Right atrium auricular region (tissue), 2 donors: ENCODE data around the gene ZNF469. TPM values are rescaled to one million over a fixed set of nuclear protein-coding genes. Genes with fewer than 3 reads are reported as not detected.

ENCODE experiments used
- DNase-seq: peaks from one replicate; pipeline ENCODE4 v3.0.0-alpha.2; 2019; ENCODE audit warnings: low spot score
- H3K27ac ChIP-seq, 2 donors: fragments of 200-600 bp; sonication (generic); 1 replicate in 1 of 2; 2 replicates in 1 of 2; pipeline ENCODE4 v1.5.1; 2016 to 2019
- H3K27me3 ChIP-seq, 2 donors: fragments of 200-600 bp; sonication (generic); one replicate each; pipeline versions ENCODE4 v1.5.1 to v1.6.0; 2017 to 2019
- H3K36me3 ChIP-seq: fragments of 200-600 bp; sonication (generic); one replicate; pipeline ENCODE4 v1.5.1; 2016
- H3K4me1 ChIP-seq, 2 donors: fragments of 200-600 bp; sonication (generic); one replicate each; pipeline versions ENCODE4 v1.5.1 to v1.6.0; 2017 to 2019
- H3K4me3 ChIP-seq, 2 donors: fragments of 200-600 bp; sonication (generic); 1 replicate in 1 of 2; 2 replicates in 1 of 2; pipeline ENCODE4 v1.5.1; 2017 to 2019; ENCODE audit warnings: mild to moderate bottlenecking in 1 of 2, moderate library complexity in 1 of 2
- H3K9me3 ChIP-seq, 2 donors: fragments of 200-600 bp; sonication (generic); one replicate each; pipeline ENCODE4 v1.5.1; 2019
- total RNA-seq, 2 donors: library from RNA; depleted of rRNA; stranded (reverse); fragments of >200 nt; gene quantifications; one replicate each; pipeline ENCODE4 v1.1.0, GENCODE V29; 2016
- TF ChIP-seq, protein P1 (sequence below), 2 donors: fragments of 200-600 bp; sonication (generic); IDR thresholded peaks; one replicate each; pipeline ENCODE4 v1.5.1; 2019; ENCODE audit warnings: antibody characterized with exemption in 2 of 2

The ZNF469 gene
- total RNA-seq, 2 donors from 2014 or later, result 0.56 to 0.83 TPM

DNA sequence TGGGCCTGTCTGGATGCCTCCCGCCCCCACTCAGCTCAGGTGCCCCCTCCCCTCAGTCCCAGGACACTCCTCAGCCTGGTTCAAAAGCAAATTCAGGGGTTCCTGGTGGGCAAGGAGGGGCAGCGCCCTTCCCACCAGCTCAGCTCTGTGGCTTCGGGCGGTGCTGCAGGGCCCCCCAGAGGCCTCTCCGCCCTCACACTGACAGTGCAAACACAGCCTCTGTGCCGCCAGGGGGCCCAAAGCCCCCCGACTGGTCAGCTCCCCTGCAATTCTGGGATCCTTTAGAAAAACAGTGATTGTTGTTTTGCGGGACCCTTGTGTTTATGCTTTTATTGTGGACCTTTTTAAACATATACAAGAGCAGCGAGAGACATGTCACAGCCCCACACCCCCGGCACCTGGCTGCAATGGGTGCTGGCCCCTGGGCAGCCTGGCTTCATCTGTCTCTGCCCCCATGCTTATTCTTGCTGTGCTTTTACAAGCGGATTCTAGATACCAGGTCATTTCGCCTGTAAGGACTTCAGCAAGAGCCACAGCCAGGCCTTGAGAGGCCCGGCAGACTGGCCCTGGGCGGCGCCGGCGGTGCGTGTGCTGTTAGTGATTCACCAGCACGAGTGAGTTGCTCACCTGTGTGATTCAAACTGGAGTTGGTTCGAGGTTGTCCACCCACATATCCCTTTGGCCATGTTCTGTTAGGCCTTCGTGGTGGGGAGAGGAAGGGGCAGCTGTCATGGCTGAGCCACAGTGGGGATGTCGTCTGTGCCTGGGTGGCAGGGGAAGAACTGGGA, 21.2 kb downstream of the ZNF469 start:
- DNase-seq, result no peak
- TF ChIP-seq, protein P1, sequence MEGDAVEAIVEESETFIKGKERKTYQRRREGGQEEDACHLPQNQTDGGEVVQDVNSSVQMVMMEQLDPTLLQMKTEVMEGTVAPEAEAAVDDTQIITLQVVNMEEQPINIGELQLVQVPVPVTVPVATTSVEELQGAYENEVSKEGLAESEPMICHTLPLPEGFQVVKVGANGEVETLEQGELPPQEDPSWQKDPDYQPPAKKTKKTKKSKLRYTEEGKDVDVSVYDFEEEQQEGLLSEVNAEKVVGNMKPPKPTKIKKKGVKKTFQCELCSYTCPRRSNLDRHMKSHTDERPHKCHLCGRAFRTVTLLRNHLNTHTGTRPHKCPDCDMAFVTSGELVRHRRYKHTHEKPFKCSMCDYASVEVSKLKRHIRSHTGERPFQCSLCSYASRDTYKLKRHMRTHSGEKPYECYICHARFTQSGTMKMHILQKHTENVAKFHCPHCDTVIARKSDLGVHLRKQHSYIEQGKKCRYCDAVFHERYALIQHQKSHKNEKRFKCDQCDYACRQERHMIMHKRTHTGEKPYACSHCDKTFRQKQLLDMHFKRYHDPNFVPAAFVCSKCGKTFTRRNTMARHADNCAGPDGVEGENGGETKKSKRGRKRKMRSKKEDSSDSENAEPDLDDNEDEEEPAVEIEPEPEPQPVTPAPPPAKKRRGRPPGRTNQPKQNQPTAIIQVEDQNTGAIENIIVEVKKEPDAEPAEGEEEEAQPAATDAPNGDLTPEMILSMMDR (IDR thresholded peaks at IDR 0.05), result no peak
- no peaks in the 10 kb centered on the region for H3K9me3 ChIP-seq
- peaks cover 0 to 3% of the 10 kb centered on the region in 2 donors for H3K4me1 ChIP-seq
- H3K36me3 ChIP-seq, result no peaks in the 10 kb centered on the region
- H3K4me3 ChIP-seq, result no peak overlapping the region
- H3K27me3 ChIP-seq, result no peaks in the 10 kb centered on the region
- no peak overlapping the region for H3K27ac ChIP-seq

DNA sequence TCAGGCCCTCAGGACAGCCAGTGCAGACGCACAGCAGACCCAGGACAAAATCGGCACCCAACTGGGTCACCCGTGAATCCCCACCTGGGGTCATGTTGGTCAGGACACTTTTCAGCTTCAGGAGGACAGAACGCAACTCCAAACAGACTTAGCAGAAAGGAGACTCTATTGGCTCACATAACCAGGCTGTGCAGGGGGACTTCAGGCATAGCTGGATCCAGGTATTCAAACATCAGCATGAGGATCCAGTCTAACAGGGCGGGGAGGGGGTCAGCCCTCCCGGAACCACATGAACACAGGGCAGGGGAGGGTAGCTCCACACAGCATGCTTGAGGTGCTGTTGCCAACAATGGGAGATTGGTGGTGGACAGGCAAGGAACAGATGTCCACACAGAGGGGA, 22.0 kb downstream of the ZNF469 start:
- H3K27ac ChIP-seq, result no peak overlapping the region
- TF ChIP-seq, protein P1 (IDR thresholded peaks at IDR 0.05), result no peak

DNA sequence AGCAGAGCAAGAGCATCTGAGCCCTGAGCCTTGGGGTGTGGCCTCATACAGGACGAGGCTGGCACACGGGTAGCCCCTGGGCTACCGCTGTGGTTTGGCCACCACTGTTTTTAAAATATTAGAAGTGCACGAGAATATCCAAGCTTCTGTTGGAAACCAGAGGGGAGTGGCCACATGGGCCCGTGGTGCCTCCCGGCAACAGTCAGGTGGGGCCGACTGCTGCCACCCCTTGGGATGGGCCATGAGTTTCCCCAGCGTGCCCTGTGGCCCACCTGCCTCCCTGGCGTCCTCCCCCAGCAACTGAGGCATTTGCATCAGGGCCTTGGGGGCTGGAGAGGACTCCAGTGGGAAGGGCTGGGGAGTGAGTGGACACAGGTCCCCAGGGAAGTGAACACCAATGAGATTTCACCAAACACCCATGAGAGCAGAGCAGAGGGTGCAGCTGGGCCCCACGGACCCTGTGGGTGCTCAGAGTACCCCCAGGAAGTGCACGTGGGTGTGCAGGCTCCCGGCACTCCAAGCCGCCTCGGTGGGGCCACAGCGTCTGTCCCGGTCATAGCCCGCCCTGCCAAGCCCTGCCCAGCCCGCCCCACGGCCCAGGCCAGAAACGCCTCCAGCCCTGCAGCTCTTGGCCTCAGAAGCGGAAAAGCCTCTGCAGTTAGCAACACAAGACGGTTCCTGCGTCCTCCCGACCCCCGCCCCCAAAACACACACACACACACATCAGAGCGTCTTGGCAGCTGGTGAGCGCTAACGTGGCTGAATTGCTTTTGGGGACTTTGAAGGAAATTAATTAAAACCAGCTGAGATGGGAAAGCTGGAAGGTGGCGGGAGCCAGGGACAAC, 22.7 kb downstream of the ZNF469 start:
- no peak for DNase-seq

More for the DNA sequence above, 22.0 kb downstream of the ZNF469 start:
- no peaks in the 10 kb centered on the region for H3K9me3 ChIP-seq
- DNase-seq, result no peak
- no peak overlapping the region for H3K4me3 ChIP-seq
- H3K36me3 ChIP-seq, result no peaks in the 10 kb centered on the region
- H3K27me3 ChIP-seq, result no peaks in the 10 kb centered on the region
- peaks cover 0 to 3% of the 10 kb centered on the region in 2 donors for H3K4me1 ChIP-seq

DNA sequence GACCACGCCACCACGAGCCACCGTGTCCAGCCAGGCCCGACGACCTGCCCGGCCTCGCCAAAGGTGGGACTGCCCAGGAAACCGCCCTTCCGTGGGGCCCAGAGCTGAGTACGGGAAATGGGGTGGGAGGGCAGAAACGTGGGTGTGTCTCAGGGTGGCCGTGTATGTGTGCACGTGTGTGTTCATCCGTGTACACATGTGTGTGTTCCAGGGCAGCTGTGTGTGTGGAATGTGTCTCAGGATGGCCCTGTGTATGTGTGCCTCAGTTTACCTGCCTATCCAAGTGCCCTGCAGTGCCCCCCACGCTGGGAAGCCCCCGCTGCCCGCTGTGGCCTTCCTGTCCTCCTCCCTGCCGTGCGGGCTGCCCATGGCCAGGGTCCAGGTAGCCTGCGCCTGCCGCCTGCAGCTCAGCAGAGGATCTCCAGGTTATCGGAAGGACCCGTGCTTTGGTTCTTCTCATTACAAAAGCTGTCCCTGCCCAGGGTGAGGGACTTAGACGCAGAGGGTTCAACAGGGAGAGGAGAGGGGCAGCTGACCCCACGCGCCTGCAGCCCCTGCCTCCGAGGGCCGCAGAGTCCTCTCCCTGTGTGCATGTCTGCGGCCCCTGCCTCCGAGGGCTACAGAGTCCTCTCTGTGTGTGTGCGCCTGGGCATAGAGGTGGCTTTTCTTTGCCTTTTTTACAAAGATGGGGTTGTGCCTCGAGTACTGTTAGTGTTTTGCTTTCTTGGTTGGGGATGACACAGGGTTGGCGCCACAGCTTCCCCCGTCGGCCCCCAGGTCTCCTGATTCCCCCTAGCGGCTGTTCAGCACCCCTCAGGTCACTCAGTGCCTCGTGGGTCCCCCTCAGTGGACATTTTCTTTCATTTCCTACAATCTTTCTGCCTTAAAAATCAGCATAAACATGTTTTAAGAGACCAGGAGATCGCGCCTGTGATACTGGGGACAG, 23.6 kb downstream of the ZNF469 start:
- Histone ChIP-seq H3K27me3 (no peaks in the 10 kb centered on the region), H3K4me3 (peak overlapping the region in 1 of 2 donors; percentile 22)
- DNase-seq, result no peak

More for the DNA sequence above, 22.7 kb downstream of the ZNF469 start:
- TF ChIP-seq, protein P1 (IDR thresholded peaks at IDR 0.05), result no peak
- no peaks in the 10 kb centered on the region for H3K27me3 ChIP-seq
- no peak overlapping the region for H3K27ac ChIP-seq
- H3K9me3 ChIP-seq, result no peaks in the 10 kb centered on the region
- peak overlapping the region in 1 of 2 donors; percentile 22 for H3K4me3 ChIP-seq
- H3K36me3 ChIP-seq, result no peaks in the 10 kb centered on the region
- peaks cover 0 to 3% of the 10 kb centered on the region in 2 donors for H3K4me1 ChIP-seq

DNA sequence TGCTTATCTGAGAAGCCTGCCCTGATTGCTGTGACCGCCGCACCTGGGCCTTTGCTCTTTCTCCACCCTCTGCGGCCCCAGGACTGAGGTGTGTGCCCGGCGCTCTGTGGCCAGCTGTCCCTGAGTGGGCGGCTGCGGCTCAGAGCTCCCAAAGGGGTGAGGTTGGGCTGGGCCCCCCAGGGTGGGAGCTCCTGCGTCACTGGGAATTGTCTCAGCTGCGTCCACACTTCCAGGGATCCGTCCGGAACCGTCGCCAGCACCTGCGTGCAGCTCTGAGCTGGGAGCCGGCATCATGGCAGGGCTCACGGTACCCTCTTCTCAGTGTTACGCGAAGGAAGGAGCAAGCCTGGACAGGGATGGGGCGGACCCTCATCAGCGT, 24.3 kb downstream of the ZNF469 start:
- H3K36me3 ChIP-seq, result no peaks in the 10 kb centered on the region
- TF ChIP-seq, protein P1 (IDR thresholded peaks at IDR 0.05), result no peak
- H3K4me3 ChIP-seq, result no peak overlapping the region
- peaks cover 0 to 3% of the 10 kb centered on the region in 2 donors for H3K4me1 ChIP-seq
- H3K27ac ChIP-seq, result no peak overlapping the region
- no peak for DNase-seq
- no peaks in the 10 kb centered on the region for H3K27me3 ChIP-seq
- H3K9me3 ChIP-seq, result no peaks in the 10 kb centered on the region

More for the DNA sequence above, 23.6 kb downstream of the ZNF469 start:
- H3K4me1 ChIP-seq, result peaks cover 0 to 3% of the 10 kb centered on the region in 2 donors
- H3K27ac ChIP-seq, result no peak overlapping the region
- H3K9me3 ChIP-seq, result no peaks in the 10 kb centered on the region
- H3K36me3 ChIP-seq, result no peaks in the 10 kb centered on the region
- TF ChIP-seq, protein P1 (IDR thresholded peaks at IDR 0.05), result no peak
